AG08396 (cell line): ENCODE measurements around the gene SLC39A8.
"Not testable (repeated sequence)": the region's sequence is repeated elsewhere in the genome, so short reads cannot be mapped to it uniquely, and the experiment has no call there.

Source experiments
- DNase-seq: peaks from one replicate; pipeline ENCODE4 v3.0.0; 2012; ENCODE audit warnings: low spot score, mixed read lengths

SLC39A8 gene

GRCh38 chr4:102344954-102345794, at the start of gene SLC39A8:
SLC39A8 (minus strand) TSS chr4:102345482; CDS start chr4:102344662, 820 bp downstream.
- DNase-seq = peak; percentile 85

GRCh38 chr4:102392033-102392744, 46.9 kb upstream of the SLC39A8 start:
- no peak for DNase-seq

- no peak for DNase-seq
Observed at GRCh38 chr4:102390438-102390837, 45.2 kb upstream of the SLC39A8 start.

GRCh38 chr4:102388611-102389010, 43.3 kb upstream of the SLC39A8 start:
- no peak for DNase-seq

- no peak for DNase-seq
Observed at GRCh38 chr4:102387552-102388150, 42.4 kb upstream of the SLC39A8 start.

GRCh38 chr4:102386966-102387365, 41.7 kb upstream of the SLC39A8 start:
- DNase-seq = no peak

GRCh38 chr4:102380253-102380652, 35.0 kb upstream of the SLC39A8 start:
- not testable (repeated sequence) for DNase-seq

GRCh38 chr4:102362922-102363432, 17.7 kb upstream of the SLC39A8 start:
- no peak for DNase-seq

GRCh38 chr4:102358128-102358527, 12.8 kb upstream of the SLC39A8 start:
- DNase-seq = no peak

GRCh38 chr4:102357637-102358036, 12.4 kb upstream of the SLC39A8 start:
- not testable (repeated sequence) for DNase-seq

- DNase-seq = no peak
Observed at GRCh38 chr4:102356562-102357202, 11.4 kb upstream of the SLC39A8 start.

GRCh38 chr4:102355748-102356147, 10.5 kb upstream of the SLC39A8 start:
- DNase-seq = no peak

- no peak for DNase-seq
Observed at GRCh38 chr4:102354671-102355454, 9.6 kb upstream of the SLC39A8 start.

GRCh38 chr4:102352781-102353180, 7.5 kb upstream of the SLC39A8 start:
- no peak for DNase-seq

- no peak for DNase-seq
Observed at GRCh38 chr4:102350634-102351033, 5.4 kb upstream of the SLC39A8 start.

GRCh38 chr4:102348701-102349100, 3.4 kb upstream of the SLC39A8 start:
- no peak for DNase-seq

GRCh38 chr4:102345795-102346100, 466 bp upstream of the SLC39A8 start:
- no peak for DNase-seq

- DNase-seq = peak; percentile 61
Observed at GRCh38 chr4:102344520-102344953, 745 bp downstream of the SLC39A8 start.

GRCh38 chr4:102343964-102344519, 1.2 kb downstream of the SLC39A8 start:
- no peak for DNase-seq

- DNase-seq = no peak
Observed at GRCh38 chr4:102342404-102343074, 2.7 kb downstream of the SLC39A8 start.

- no peak for DNase-seq
Observed at GRCh38 chr4:102341201-102341600, 4.1 kb downstream of the SLC39A8 start.
